Ectodermal cell (in vitro differentiated cells): ENCODE data around the gene ZMIZ1.

ENCODE experiments used
- H3K27ac ChIP-seq: 2 replicates; pipeline ENCODE4 v1.7.0; 2013; ENCODE audit warnings: mild to moderate bottlenecking, low read depth, low read length; ENCODE audit not compliant: insufficient read depth, poor library complexity, severe bottlenecking
- H3K27me3 ChIP-seq: 2 replicates; pipeline ENCODE4 v1.7.0; 2013; ENCODE audit warnings: mild to moderate bottlenecking, low read length; ENCODE audit not compliant: insufficient read depth, control insufficient read depth, poor library complexity, severe bottlenecking
- H3K36me3 ChIP-seq: one replicate; pipeline ENCODE4 v1.7.0; 2013; ENCODE audit warnings: low read length; ENCODE audit not compliant: control insufficient read depth, insufficient read depth
- H3K4me1 ChIP-seq: one replicate; pipeline ENCODE4 v1.7.0; 2013; ENCODE audit warnings: low read length; ENCODE audit not compliant: control insufficient read depth, insufficient read depth
- H3K4me3 ChIP-seq: 2 replicates; pipeline ENCODE4 v1.7.0; 2013; ENCODE audit warnings: low read depth, low read length, control low read depth; ENCODE audit not compliant: insufficient read depth
- H3K9me3 ChIP-seq: 2 replicates; pipeline ENCODE4 v1.7.0; 2013; ENCODE audit warnings: mild to moderate bottlenecking, low read length, moderate library complexity; ENCODE audit not compliant: control insufficient read depth
- WGBS, 2 experiments: methylation state at CpG; one replicate each; pipeline ENCODE4 v1.1.7; 2013; ENCODE audit warnings: missing lambda C conversion rate in 2 of 2; 5-methylcytosine and 5-hydroxymethylcytosine counted together

The ZMIZ1 gene

GRCh38 chr10:79207096-79207357 is 138.3 kb downstream of the ZMIZ1 start:
- H3K27ac ChIP-seq: no peak overlapping the region
- no peaks in the 10 kb centered on the region for H3K27me3 ChIP-seq
- no peaks in the 10 kb centered on the region for H3K9me3 ChIP-seq
- WGBS, 2 experiments: 89 to 94% methylated on average over 4 of the region's 4 CpGs
- H3K4me1 ChIP-seq: peaks cover 8% of the 10 kb centered on the region
- peaks cover 22% of the 10 kb centered on the region for H3K36me3 ChIP-seq
- no peak overlapping the region for H3K4me3 ChIP-seq

- no peaks in the 10 kb centered on the region for H3K9me3 ChIP-seq
- peaks cover 4% of the 10 kb centered on the region for H3K4me1 ChIP-seq
- WGBS, 2 experiments: 87 to 92% methylated on average over 4 of the region's 5 CpGs
- no peak overlapping the region for H3K27ac ChIP-seq
- H3K27me3 ChIP-seq: no peaks in the 10 kb centered on the region
- no peak overlapping the region for H3K4me3 ChIP-seq
- peaks cover 19% of the 10 kb centered on the region for H3K36me3 ChIP-seq
Observed at GRCh38 chr10:79207726-79208125, 139.0 kb downstream of the ZMIZ1 start.

DNA sequence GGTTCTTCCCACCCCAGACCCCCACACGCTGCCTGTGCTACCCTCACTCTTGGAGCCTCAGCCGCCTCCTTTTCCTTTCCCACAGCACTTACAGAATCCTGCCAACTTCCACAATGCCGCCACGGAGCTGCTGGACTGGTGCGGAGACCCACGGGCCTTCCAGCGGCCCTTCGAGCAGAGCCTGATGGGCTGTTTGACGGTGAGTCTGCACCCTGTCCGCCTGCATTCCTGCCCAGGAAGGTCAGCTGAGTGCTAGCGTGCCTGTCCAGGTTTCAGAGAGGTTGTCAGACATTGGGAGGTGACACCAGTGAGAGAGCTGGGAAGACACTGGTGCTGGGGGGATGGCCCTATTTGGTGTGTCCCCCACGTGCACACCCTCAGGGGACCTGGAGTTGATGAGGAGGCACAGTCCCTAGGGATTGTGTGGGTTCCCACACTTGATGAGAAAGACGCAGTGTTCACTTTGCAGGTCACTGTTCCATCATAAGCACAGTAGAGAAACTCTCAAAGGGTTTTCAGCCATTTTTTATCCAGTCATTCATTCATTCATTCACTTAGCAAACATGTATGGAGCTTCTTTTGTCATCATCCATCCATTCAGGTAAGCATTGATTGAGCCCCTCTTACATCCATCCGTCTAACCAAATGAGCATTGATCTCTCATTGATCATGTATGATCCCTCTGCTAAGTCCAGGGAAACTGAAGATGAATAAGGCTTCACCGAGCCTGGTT is 139.7 kb downstream of the ZMIZ1 start:
- Histone ChIP-seq H3K27me3 (no peaks in the 10 kb centered on the region), H3K9me3 (no peaks in the 10 kb centered on the region), H3K36me3 (peaks cover 16% of the 10 kb centered on the region), H3K4me3 (no peak overlapping the region), H3K4me1 (peaks cover under 1% of the 10 kb centered on the region), H3K27ac (no peak overlapping the region)
- 95% methylated on average over 15 of the region's 15 CpGs for WGBS, 2 experiments

DNA sequence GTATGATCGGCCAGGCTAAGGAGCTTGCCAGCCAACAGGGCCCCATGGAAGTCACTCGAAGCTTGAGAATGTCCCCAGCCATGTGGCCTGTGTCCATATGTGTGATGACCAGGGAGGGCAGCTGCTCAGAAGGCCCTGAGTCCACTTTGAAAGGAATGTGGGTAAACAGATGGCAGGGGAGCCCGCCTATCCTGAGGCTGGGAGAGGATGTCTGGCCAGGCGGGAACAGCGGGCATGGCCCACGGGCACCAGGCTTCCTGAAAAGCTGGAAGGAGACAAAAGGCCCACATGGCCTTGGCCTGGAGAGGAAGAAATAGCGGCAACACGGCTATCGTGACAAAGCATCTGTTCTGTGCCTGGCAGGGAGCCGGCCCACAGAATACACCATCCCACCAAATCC is 140.6 kb downstream of the ZMIZ1 start:
- no peaks in the 10 kb centered on the region for H3K27me3 ChIP-seq
- no peak overlapping the region for H3K27ac ChIP-seq
- H3K4me3 ChIP-seq: no peak overlapping the region
- no peaks in the 10 kb centered on the region for H3K9me3 ChIP-seq
- H3K4me1 ChIP-seq: no peaks in the 10 kb centered on the region
- peaks cover 12% of the 10 kb centered on the region for H3K36me3 ChIP-seq
- 85 to 87% methylated on average over 10 of the region's 10 CpGs for WGBS, 2 experiments

DNA sequence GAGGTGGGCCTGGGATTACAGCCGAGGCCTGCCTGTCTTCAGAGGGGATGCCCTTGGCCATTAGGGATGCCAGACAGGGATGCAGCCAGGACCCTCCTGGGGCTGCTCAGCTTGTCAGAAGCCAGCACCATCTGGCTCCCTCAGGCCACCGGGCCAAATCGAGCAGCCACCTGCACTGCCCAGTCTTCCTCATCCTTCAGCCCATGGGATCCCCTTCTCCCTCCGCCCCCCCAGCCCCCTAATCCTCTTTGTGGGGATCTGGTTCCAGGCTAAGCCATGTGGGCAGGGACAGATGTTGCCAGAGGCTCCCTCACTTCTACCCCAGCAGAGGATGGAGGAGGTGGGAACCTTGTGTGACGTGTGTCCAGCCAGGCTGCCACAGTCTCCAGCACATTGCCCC is 141.1 kb downstream of the ZMIZ1 start:
- no peak overlapping the region for H3K4me3 ChIP-seq
- no peak overlapping the region for H3K27ac ChIP-seq
- H3K9me3 ChIP-seq: no peaks in the 10 kb centered on the region
- 95 to 97% methylated on average over 5 of the region's 5 CpGs for WGBS, 2 experiments
- peaks cover 12% of the 10 kb centered on the region for H3K36me3 ChIP-seq
- no peaks in the 10 kb centered on the region for H3K4me1 ChIP-seq
- H3K27me3 ChIP-seq: no peaks in the 10 kb centered on the region

- H3K9me3 ChIP-seq: no peaks in the 10 kb centered on the region
- no peak overlapping the region for H3K27ac ChIP-seq
- no peak overlapping the region for H3K4me3 ChIP-seq
- 0 to 3% methylated on average over 1 of the region's 1 CpG for WGBS, 2 experiments
- peaks cover 12% of the 10 kb centered on the region for H3K36me3 ChIP-seq
- no peaks in the 10 kb centered on the region for H3K4me1 ChIP-seq
- H3K27me3 ChIP-seq: no peaks in the 10 kb centered on the region
Observed at GRCh38 chr10:79210672-79211071, 141.9 kb downstream of the ZMIZ1 start.

DNA sequence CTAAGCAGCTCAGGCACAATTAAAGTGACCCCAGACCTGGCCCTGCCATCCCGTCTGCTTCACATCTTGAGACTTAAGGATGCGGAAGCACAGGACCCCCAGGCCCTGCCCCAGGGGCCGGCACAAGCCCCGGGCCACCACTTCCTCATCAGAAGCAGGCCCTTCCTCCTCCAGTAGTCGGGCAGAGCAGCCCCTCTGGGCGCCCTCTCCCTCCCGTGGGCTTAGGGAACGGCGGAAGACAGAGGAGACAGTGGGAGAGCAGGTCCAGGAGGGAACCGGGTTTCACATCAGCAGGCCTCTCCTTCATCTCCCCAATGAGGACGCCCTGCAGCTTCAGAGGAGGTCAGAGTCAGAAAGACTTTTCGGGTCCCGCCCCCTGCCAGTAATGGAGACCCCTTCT is 142.8 kb downstream of the ZMIZ1 start:
- Histone ChIP-seq H3K27ac (no peak overlapping the region), H3K4me1 (no peaks in the 10 kb centered on the region), H3K27me3 (no peaks in the 10 kb centered on the region), H3K36me3 (peaks cover 12% of the 10 kb centered on the region), H3K4me3 (no peak overlapping the region), H3K9me3 (no peaks in the 10 kb centered on the region)
- WGBS, 2 experiments: 89 to 93% methylated on average over 13 of the region's 13 CpGs

DNA sequence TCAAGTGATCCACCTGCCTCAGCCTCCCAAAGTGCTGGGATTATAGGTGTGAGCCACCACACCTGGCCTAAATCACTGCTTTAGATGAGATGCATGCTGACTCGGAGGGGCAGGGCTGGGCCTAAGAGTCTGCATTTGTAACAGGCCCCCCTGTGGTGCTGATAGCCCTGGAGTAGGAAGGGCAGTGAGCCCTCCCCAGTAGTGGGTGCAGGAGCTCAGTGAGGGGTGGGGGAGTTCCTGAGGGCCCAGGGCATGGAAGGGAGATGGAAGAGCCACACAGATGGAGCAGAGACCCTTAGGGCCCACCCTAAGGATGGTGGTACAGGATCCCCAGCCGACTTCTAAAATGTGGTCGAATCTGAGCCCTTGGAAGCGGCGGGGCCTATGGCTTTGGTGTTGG is 146.8 kb downstream of the ZMIZ1 start:
- Histone ChIP-seq H3K9me3 (no peaks in the 10 kb centered on the region), H3K27ac (no peak overlapping the region), H3K36me3 (peaks cover 6% of the 10 kb centered on the region), H3K4me3 (no peak overlapping the region), H3K4me1 (peaks cover 9% of the 10 kb centered on the region), H3K27me3 (no peaks in the 10 kb centered on the region)
- 93 to 94% methylated on average over 5 of the region's 5 CpGs for WGBS, 2 experiments

DNA sequence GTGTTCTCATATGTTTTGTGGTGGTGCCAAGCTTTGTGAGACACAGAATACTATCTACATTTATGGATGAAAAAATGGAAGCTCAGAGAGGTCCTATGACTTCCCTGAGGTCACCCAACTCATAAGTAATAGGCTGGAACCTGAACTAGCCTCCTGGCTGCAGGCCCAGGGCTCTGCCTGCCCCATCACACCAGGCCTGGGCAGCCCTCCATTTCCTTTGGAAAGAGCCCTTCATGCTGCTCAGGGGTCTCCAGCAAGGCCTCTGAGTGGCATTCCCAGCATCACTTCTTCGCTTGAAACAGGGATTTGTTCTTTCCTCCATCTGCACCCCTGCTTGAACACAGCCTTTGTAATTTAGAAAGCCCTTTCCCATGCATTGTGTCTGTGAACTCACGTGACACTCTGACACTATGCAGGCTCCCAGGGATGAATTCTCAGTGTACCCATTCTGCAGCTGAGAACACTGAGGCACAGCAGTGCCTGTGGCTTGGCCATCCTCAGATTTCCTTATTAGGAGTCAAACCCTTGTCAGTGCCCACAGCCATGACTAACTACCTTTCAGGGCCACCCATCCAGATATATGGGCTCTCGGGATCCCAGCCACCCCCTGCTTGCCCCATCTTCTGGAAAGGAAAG is 150.7 kb downstream of the ZMIZ1 start:
- peaks cover 48% of the 10 kb centered on the region for H3K4me1 ChIP-seq
- H3K27ac ChIP-seq: no peak overlapping the region
- H3K4me3 ChIP-seq: no peak overlapping the region
- H3K9me3 ChIP-seq: no peaks in the 10 kb centered on the region
- no peaks in the 10 kb centered on the region for H3K27me3 ChIP-seq
- H3K36me3 ChIP-seq: peaks cover 6% of the 10 kb centered on the region
- WGBS, 2 experiments: 92 to 93% methylated on average over 3 of the region's 3 CpGs

- peaks cover 52% of the 10 kb centered on the region for H3K4me1 ChIP-seq
- H3K36me3 ChIP-seq: peaks cover 6% of the 10 kb centered on the region
- H3K27ac ChIP-seq: no peak overlapping the region
- no peaks in the 10 kb centered on the region for H3K27me3 ChIP-seq
- whole genome bisulfite sequencing, 2 experiments: 79 to 83% methylated on average over 7 of the region's 7 CpGs
- no peak overlapping the region for H3K4me3 ChIP-seq
- no peaks in the 10 kb centered on the region for H3K9me3 ChIP-seq
Observed at GRCh38 chr10:79220307-79220706, 151.5 kb downstream of the ZMIZ1 start.
